HUES64 (cell line): ENCODE data around the gene ERRFI1.
"Not testable (repeated sequence)": the region's sequence is repeated elsewhere in the genome, so short reads cannot be mapped to it uniquely, and the experiment has no call there.

Experiments used
- H3K27ac ChIP-seq: 2 replicates; pipeline ENCODE4 v1.7.0; 2013; ENCODE audit warnings: low read depth, low read length, inconsistent platforms
- H3K27me3 ChIP-seq: 2 replicates; pipeline ENCODE4 v1.6.1; 2013; ENCODE audit warnings: mild to moderate bottlenecking, low read length; ENCODE audit not compliant: insufficient read depth
- H3K36me3 ChIP-seq: 2 replicates; pipeline ENCODE4 v1.6.1; 2013; ENCODE audit warnings: mild to moderate bottlenecking, low read length; ENCODE audit not compliant: insufficient read depth
- H3K4me1 ChIP-seq: 2 replicates; pipeline ENCODE4 v1.6.1; 2013; ENCODE audit warnings: mild to moderate bottlenecking, low read length, moderate library complexity; ENCODE audit not compliant: insufficient read depth
- H3K4me3 ChIP-seq: 2 replicates; pipeline ENCODE4 v1.5.1; 2013; ENCODE audit warnings: mild to moderate bottlenecking, low read length, moderate library complexity
- H3K9ac ChIP-seq: 2 replicates; pipeline ENCODE4 v1.6.1; 2013; ENCODE audit warnings: mild to moderate bottlenecking, low read depth, low read length
- H3K9me3 ChIP-seq: 2 replicates; pipeline ENCODE4 v1.6.1; 2013; ENCODE audit warnings: low read depth, low read length; ENCODE audit not compliant: insufficient read depth
- WGBS: fragments of 150-250, 120-280 bp; methylation state at CpG from one replicate; pipeline ENCODE4 v1.1.7; 2013; ENCODE audit warnings: missing lambda C conversion rate; 5-methylcytosine and 5-hydroxymethylcytosine counted together

The ERRFI1 gene

GRCh38 chr1:8059161-8059622 lies 33.1 kb upstream of the ERRFI1 start:
- Histone ChIP-seq H3K27me3 (no peaks in the 10 kb centered on the region), H3K36me3 (no peaks in the 10 kb centered on the region), H3K4me3 (no peak overlapping the region), H3K4me1 (no peaks in the 10 kb centered on the region), H3K9me3 (no peaks in the 10 kb centered on the region), H3K9ac (no peak overlapping the region), H3K27ac (no peak overlapping the region)
- WGBS, result 92% methylated on average over 6 of the region's 6 CpGs

- not testable (repeated sequence) for H3K27ac ChIP-seq, H3K4me3 ChIP-seq, H3K9ac ChIP-seq, H3K27me3 ChIP-seq, H3K4me1 ChIP-seq, H3K36me3 ChIP-seq, H3K9me3 ChIP-seq
- WGBS, result 97% methylated on average over 7 of the region's 7 CpGs
Measured at GRCh38 chr1:8057779-8058178, 31.7 kb upstream of the ERRFI1 start.

GRCh38 chr1:8055973-8056372 lies 29.9 kb upstream of the ERRFI1 start:
- Histone ChIP-seq H3K4me3 (no peak overlapping the region), H3K36me3 (no peaks in the 10 kb centered on the region), H3K27ac (no peak overlapping the region), H3K9ac (no peak overlapping the region), H3K9me3 (no peaks in the 10 kb centered on the region), H3K4me1 (no peaks in the 10 kb centered on the region), H3K27me3 (no peaks in the 10 kb centered on the region)
- 95% methylated on average over 4 of the region's 4 CpGs for WGBS

GRCh38 chr1:8053878-8054567 lies 27.9 kb upstream of the ERRFI1 start:
- no peak overlapping the region for H3K4me3 ChIP-seq
- no peaks in the 10 kb centered on the region for H3K9me3 ChIP-seq
- no peak overlapping the region for H3K27ac ChIP-seq
- no peaks in the 10 kb centered on the region for H3K27me3 ChIP-seq
- 91% methylated on average over 4 of the region's 5 CpGs for WGBS
- no peaks in the 10 kb centered on the region for H3K36me3 ChIP-seq
- no peaks in the 10 kb centered on the region for H3K4me1 ChIP-seq
- no peak overlapping the region for H3K9ac ChIP-seq

GRCh38 chr1:8051650-8052049 lies 25.5 kb upstream of the ERRFI1 start:
- H3K4me1 ChIP-seq, result no peaks in the 10 kb centered on the region
- no peak overlapping the region for H3K9ac ChIP-seq
- H3K4me3 ChIP-seq, result no peak overlapping the region
- H3K9me3 ChIP-seq, result no peaks in the 10 kb centered on the region
- H3K36me3 ChIP-seq, result no peaks in the 10 kb centered on the region
- no peak overlapping the region for H3K27ac ChIP-seq
- 98% methylated on average over 4 of the region's 4 CpGs for WGBS
- no peaks in the 10 kb centered on the region for H3K27me3 ChIP-seq

DNA sequence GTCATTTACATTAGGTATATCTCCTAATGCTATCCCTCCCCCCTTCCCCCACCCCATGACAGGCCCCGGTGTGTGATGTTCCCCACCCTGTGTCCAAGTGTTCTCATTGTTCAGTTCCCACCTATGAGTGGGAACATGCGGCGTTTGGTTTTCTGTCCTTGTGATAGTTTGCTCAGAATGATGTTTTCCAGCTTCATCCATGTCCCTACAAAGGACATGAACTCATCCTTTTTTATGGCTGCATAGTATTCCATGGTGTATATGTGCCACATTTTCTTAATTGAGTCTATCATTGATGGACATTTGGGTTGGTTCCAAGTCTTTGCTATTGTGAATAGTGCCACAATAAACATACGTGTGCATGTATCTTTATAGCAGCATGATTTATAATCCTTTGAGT lies 23.1 kb upstream of the ERRFI1 start:
- H3K4me1 ChIP-seq, H3K9ac ChIP-seq, H3K27ac ChIP-seq, H3K36me3 ChIP-seq, H3K4me3 ChIP-seq, H3K9me3 ChIP-seq, H3K27me3 ChIP-seq: not testable (repeated sequence)
- WGBS, result no CpG with 5 or more reads among the region's 4 CpGs

- Histone ChIP-seq H3K36me3 (no peaks in the 10 kb centered on the region), H3K9ac (no peak overlapping the region), H3K4me1 (no peaks in the 10 kb centered on the region), H3K9me3 (0 out of 2 replicates have a peak, but pooled peaks cover under 1% of the 10 kb centered on the region), H3K27ac (no peak overlapping the region), H3K4me3 (no peak overlapping the region), H3K27me3 (no peaks in the 10 kb centered on the region)
- 91% methylated on average over 5 of the region's 7 CpGs for WGBS
Measured at GRCh38 chr1:8047686-8048445, 21.8 kb upstream of the ERRFI1 start.

DNA sequence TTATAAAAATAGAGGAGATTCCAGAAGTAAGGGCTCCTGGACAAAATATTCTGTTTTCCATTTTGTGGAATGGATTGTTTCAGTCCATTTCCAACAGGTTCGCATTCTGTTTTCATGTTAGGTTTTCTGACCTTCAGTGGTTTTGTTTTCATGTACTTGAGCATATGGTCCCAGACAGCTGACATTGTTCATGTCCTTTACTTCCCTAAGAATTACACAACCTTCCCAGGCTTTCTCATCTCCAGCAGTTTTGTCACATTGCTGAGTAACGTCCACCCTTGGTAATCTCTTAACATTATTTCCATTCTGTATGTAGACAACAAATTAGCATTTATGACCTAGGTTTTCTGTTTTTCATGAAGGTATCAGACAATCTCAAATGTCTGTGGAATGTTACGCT lies 21.0 kb upstream of the ERRFI1 start:
- Histone ChIP-seq H3K27ac (no peak overlapping the region), H3K4me1 (no peaks in the 10 kb centered on the region), H3K9me3 (peaks cover 7% of the 10 kb centered on the region; the same call in 1 of the 2 replicates), H3K36me3 (no peaks in the 10 kb centered on the region), H3K9ac (no peak overlapping the region), H3K27me3 (no peaks in the 10 kb centered on the region), H3K4me3 (no peak overlapping the region)
- WGBS, result 90% methylated on average over 3 of the region's 3 CpGs

GRCh38 chr1:8046391-8046790 lies 20.3 kb upstream of the ERRFI1 start:
- WGBS, result 96% methylated on average over 12 of the region's 12 CpGs
- H3K27ac ChIP-seq, result no peak overlapping the region
- no peaks in the 10 kb centered on the region for H3K4me1 ChIP-seq
- peaks cover 14% of the 10 kb centered on the region; the same call in 1 of the 2 replicates for H3K9me3 ChIP-seq
- H3K4me3 ChIP-seq, result no peak overlapping the region
- H3K36me3 ChIP-seq, result no peaks in the 10 kb centered on the region
- H3K27me3 ChIP-seq, result no peaks in the 10 kb centered on the region
- no peak overlapping the region for H3K9ac ChIP-seq

DNA sequence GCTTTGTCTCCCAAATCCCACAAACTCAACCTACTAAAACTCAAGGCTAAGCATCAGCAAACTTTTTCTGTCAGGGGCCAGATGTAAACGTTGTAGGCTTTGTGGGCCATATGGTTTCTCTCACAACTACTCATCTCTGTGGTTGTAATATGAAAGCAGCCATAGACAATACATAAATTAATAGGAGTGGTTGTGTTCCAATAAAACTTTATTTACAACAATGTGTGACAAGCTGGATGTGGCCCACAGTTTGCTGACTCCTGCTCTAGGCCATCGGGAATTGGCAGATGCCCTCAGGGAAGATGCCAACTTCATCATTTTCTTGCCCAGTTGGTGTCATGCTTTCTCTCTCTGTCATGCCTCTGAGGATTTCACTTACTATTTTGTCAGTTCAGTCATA lies 17.5 kb upstream of the ERRFI1 start:
- 89% methylated on average over 1 of the region's 2 CpGs for WGBS
- Histone ChIP-seq H3K9ac (no peak overlapping the region), H3K9me3 (peaks cover 15% of the 10 kb centered on the region; the same call in 1 of the 2 replicates), H3K4me3 (no peak overlapping the region), H3K4me1 (no peaks in the 10 kb centered on the region), H3K36me3 (no peaks in the 10 kb centered on the region), H3K27ac (no peak overlapping the region), H3K27me3 (no peaks in the 10 kb centered on the region)

DNA sequence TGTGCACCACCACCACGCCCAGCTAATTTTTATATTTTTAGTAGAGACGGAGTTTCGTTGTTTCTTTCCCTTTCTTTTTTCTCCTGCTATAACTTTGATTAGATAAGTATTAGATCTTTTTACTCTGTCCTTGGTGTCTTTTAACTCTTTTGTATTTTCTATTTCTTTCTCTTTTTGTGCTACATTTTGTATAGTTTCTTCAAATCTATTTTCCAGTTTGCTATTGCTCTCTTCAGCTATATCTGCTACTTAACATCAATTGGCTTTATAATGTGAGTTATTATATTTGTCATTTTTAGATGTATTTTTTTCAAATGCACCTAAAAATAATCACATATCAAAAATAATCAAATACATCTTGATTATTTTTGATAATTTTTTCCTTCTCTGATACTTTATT lies 16.0 kb upstream of the ERRFI1 start:
- Histone ChIP-seq H3K4me3 (no peak overlapping the region), H3K27me3 (no peaks in the 10 kb centered on the region), H3K27ac (no peak overlapping the region), H3K36me3 (no peaks in the 10 kb centered on the region), H3K9me3 (peaks cover 15% of the 10 kb centered on the region; the same call in 1 of the 2 replicates), H3K9ac (no peak overlapping the region), H3K4me1 (no peaks in the 10 kb centered on the region)
- WGBS, result no CpG with 5 or more reads among the region's 3 CpGs
